RWPE1 (cell line): ENCODE data around the gene LRTM2.

ENCODE experiments used
- CTCF ChIA-PET: fragments of 350-600 bp; sonication (Branson Sonifier 250); formaldehyde crosslinking; extraction: SDS; loops from one replicate; lab custom pipeline; 2021; lab: Yijun Ruan, JAX
- POLR2A ChIA-PET: fragments of 400-600 bp; formaldehyde crosslinking; extraction: SDS; loops from one replicate; lab custom pipeline; 2020; ENCODE audit warnings: antibody characterized with exemption; ENCODE audit not compliant: low non-redundant PET; lab: Yijun Ruan, JAX
- DNase-seq: peaks from one replicate; pipeline ENCODE4 v3.0.0; 2012; ENCODE audit warnings: low spot score
- H3K27ac ChIP-seq: fragments of 450-650 bp; 2 replicates; pipeline ENCODE4 v1.5.1; 2017
- CTCF ChIP-seq: fragments of 450-650 bp; conservative IDR thresholded peaks from 2 replicates; pipeline ENCODE4 v1.5.1; 2017; ENCODE audit warnings: low read depth, mild to moderate bottlenecking

Gene LRTM2

GRCh38 chr12:1836241-1836803 lies 16.0 kb downstream of the LRTM2 start:
- ChIA-PET CTCF (no interaction called here), POLR2A (no interaction called here)
- TF ChIP-seq CTCF: no peak
- no peak overlapping the region for H3K27ac ChIP-seq
- DNase-seq: no peak

GRCh38 chr12:1836854-1837421 lies 16.6 kb downstream of the LRTM2 start:
- POLR2A ChIA-PET: no interaction called here
- CTCF ChIA-PET: no interaction called here
- H3K27ac ChIP-seq: no peak overlapping the region
- no peak for DNase-seq
- no peak for TF ChIP-seq CTCF

- H3K27ac ChIP-seq: no peak overlapping the region
- TF ChIP-seq CTCF: no peak
- POLR2A ChIA-PET: no interaction called here
- no peak for DNase-seq
- CTCF ChIA-PET: no interaction called here
Measured at GRCh38 chr12:1837541-1838204, 17.3 kb downstream of the LRTM2 start.

GRCh38 chr12:1838205-1838993 lies 18.0 kb downstream of the LRTM2 start:
- ChIA-PET CTCF (interaction anchor here (0.6 to 0.7 kb wide), 2 partner anchors 697 to 1769 kb away, joined by 3 read pairs; no protein-coding TSS in a partner anchor), POLR2A (no interaction called here)
- H3K27ac ChIP-seq: no peak overlapping the region
- no peak for DNase-seq
- no peak for TF ChIP-seq CTCF

- ChIA-PET POLR2A (no interaction called here), CTCF (no interaction called here)
- no peak overlapping the region for H3K27ac ChIP-seq
- DNase-seq: no peak
- no peak for TF ChIP-seq CTCF
Measured at GRCh38 chr12:1838994-1839365, 18.6 kb downstream of the LRTM2 start.

GRCh38 chr12:1839464-1839863 lies 19.1 kb downstream of the LRTM2 start:
- H3K27ac ChIP-seq: no peak overlapping the region
- no peak for DNase-seq
- POLR2A ChIA-PET: no interaction called here
- TF ChIP-seq CTCF: no peak
- CTCF ChIA-PET: no interaction called here
